Measurements from ENCODE around the gene CD44.

GRCh38 chr11:35281169-35281688 lies 142.3 kb downstream of the CD44 start:
- TF ChIP-seq CTCF (IDR thresholded peaks at IDR 0.05) (no peak), POLR2A (IDR thresholded peaks at IDR 0.05) (no peak), POLR2AphosphoS5 (IDR thresholded peaks at IDR 0.05) (no peak)
